ENCODE results near the gene SPIC.
"Not testable (repeated sequence)": the region's sequence is repeated elsewhere in the genome, so short reads cannot be mapped to it uniquely, and the experiment has no call there.

SPIC gene

DNA sequence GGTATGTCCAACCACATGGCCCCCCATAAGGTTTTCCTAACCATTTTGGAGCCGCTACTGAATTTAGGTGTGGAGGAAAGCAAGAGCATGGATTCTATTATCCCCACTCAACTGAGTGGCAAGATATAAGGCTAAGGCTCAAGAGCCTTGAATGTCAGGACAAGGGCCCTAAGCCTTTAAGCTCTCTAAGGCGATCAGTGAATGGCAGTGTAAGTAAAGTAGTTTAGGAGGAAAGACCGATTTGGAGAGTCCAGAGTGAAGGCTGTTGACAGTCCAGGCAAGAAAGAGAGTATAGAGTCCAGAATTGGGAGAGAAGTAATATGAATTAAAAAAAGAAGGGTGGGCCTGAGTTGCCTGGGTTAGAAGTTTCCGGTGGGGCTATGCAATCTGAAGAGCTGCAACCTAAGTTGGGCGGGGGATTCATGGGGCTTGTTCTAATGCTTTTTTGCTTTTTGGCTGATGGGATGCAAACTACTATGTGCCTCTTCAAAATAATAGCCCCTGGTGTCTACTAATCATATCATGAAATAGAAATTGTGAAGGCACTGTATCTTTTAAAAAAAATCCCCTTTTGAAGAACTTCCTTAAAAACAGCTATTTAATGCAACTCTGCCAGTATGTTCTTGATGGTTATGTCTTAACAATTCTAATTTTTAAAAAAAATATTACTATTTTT lies at the start of gene SPIC:
Gene SPIC, plus strand, starts transcription at position 626 of the 676 bp plus-strand sequence. CDS start 1,569 bp downstream, outside the sequence.
- no peak for DNase-seq

- no peak for DNase-seq
Observed at GRCh38 chr12:101430456-101430855, 44.7 kb upstream of the SPIC start.

- DNase-seq: no peak
Observed at GRCh38 chr12:101436136-101436535, 39.0 kb upstream of the SPIC start.

GRCh38 chr12:101439236-101439635 lies 35.9 kb upstream of the SPIC start:
- no peak for DNase-seq

- no peak for DNase-seq
Observed at GRCh38 chr12:101441461-101442224, 33.5 kb upstream of the SPIC start.

GRCh38 chr12:101455685-101456084 lies 19.5 kb upstream of the SPIC start:
- no peak for DNase-seq

- DNase-seq: no peak
Observed at GRCh38 chr12:101459642-101460346, 15.3 kb upstream of the SPIC start.

GRCh38 chr12:101468948-101469347 lies 6.2 kb upstream of the SPIC start:
- DNase-seq: no peak

GRCh38 chr12:101470939-101471338 lies 4.2 kb upstream of the SPIC start:
- no peak for DNase-seq

DNA sequence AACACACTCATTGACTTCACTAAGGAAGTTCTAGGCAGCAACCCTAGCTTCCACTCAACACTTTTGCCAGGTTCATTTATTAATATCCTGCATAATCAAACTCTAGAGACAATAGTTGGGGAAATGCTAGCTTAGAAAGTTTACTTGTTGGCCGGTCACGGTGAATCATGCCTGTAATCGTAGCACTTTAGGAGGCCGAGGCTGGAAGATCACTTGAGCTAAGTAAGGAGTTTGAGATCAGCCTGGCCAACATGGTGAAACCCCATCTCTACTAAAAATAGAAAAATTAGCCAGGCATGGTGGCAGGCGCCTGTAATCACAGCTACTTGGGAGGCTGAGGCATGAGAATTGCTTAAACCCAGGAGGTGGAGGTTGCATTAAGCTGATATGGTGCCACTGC lies 3.3 kb upstream of the SPIC start:
- not testable (repeated sequence) for DNase-seq

- DNase-seq: no peak
Observed at GRCh38 chr12:101474248-101474647, 888 bp upstream of the SPIC start.

- DNase-seq: no peak
Observed at GRCh38 chr12:101475751-101476305, 692 bp downstream of the SPIC start.

DNA sequence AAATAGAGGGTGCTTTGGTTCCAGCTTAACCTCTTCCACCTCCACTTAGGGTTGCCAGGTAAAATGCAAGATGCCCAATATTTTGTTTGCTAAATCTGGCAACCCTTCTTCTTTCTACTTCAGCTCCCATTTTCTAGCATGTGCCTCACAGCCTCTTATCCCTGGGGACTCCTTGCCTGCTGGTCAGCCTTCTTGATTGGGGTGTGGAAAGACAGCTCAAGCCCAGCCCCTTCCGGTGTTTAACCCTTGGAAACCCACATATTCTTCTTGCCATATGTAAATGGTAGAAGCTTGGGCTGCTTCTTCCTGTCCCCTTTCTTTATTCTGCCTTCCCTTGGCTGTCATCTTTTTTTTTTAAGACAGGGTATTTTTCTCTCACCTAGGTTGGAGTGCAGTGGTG lies 5.7 kb downstream of the SPIC start:
- no peak for DNase-seq

- DNase-seq: no peak
Observed at GRCh38 chr12:101485021-101485420, 9.9 kb downstream of the SPIC start.

DNA sequence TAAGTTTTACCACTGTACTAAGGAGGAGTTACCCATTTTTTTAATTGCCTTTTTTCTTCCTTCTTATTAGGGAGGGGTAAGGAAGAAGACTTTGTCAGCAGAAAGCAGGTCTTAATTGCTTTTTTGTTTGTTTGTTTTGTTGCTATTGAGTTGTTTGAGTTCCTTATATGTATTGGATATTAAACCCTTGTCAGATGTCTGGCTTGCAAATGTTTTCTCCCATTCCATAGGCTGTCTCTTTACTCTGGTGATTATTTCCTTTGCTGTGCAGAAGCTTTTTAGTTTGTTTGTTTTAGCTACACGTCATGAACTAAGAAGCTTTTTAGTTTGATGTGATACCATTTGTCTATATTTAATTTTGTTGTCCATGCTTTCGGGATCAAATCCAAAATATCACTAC lies 13.3 kb downstream of the SPIC start:
- no peak for DNase-seq

DNA sequence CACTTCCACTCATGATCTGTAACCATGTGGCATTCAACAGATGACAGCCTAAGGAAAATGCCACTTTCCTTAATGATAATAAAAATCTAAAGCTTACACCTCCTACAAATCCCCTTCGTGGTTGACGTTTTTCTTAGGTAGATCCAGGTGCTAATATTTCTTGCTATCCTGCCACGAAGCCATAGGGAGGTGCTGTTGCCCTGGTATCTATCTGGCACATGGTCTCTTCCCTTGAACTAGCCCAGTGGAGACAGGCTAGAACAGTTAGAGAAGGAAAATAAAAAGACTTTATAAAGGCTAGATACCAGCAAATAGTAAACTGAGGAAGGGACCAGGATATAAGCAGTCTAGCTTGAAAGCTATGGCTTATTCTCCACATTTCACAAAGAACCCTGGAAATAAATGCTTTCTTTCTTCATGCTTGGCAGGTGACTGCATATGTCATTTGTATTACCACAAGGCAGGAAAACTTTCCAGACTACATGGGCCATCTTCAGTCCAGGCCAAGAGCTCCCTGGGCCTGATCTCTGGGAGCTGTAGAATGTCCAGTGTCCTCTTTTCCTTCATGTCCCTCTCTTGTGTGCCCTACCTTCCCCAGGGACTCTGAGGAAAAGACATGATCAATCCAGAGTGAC lies 15.3 kb downstream of the SPIC start:
- peak; percentile 73 for DNase-seq

GRCh38 chr12:101491329-101491728 lies 16.2 kb downstream of the SPIC start:
- DNase-seq: no peak

DNA sequence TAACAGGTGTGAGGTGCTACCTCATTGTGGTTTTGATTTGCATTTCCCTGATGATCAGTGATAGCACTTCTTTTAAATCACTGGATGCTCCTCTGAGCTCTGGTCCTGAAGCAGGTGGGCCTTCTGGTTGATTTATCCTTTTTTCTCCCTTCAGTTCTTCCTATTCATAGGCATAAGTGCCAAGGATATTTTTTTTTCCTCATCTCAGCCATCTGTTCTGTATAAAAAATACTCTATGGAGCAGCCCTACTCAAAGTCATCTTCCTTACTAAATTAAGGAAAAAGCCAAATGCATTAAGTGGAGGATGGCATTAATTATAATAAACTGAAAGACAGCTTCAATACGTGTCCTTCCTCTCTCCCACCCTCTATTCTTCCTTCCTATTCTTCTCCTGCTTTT lies 18.4 kb downstream of the SPIC start:
- no peak for DNase-seq

DNA sequence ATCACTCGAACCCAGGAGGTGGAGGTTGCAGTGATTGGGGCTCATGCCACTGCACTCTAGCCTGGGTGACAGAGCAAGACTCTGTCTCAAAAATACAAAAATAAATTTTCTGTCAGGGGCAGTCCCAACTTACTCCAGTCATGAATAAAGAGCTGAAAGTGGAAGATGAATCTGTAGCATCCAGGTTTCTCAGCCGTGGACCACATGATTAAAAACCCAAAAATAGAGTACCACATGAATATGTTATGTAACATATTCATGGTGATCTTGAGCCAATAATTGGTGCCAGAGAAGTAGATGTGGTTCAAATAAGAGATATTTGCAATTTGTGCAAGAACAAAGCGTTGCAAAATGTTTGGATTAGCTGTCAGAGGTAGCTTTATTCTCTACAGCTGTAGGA lies 23.1 kb downstream of the SPIC start:
- no peak for DNase-seq

DNA sequence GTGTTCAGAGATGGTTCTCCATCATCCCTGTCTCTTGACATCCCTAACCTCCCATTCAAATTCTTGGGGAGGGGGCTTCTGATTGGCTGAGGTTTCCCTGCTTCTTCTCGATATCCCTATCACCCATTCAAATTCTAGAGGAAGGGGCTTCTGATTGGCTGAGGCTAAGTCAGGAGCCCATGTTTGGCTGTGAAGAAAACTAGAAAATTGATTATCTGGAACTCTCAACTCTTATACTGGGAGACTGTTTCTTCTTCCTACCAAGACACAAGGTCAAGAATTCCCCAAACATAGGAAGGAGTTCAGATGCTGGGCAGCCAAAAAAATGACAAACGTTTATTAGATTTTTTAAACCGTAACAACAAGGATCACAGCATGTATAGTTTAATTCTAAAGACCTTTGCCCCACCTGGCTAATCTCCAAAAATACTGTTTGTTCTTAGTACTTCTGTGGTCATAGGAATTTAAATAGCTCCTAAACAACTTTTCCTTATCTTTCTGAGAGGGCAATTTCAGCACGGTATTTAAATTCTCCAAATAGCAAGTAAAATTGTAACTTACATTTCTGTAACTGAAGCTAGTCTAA lies 26.4 kb downstream of the SPIC start:
- DNase-seq: no peak

GRCh38 chr12:101521136-101521535 lies 46.0 kb downstream of the SPIC start:
- DNase-seq: no peak

DNA sequence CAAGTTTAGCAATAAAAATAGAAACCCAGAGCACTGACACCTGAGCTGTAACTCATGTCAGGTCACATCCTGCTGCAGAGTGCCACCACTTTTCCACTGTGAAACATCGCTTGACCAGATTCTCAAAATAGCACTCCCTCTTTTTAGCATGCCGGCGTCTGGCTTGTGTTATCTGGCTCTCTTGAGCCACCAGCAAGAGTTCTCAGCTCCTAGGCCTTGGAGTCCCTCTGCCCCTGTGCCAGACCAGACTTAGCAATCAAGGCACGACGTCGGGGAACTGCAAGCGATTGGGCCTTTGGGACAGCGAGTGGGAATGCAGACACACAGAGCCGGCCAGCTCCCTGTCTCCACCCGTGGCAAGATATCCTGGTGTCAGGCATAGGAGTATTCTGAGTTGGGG lies 52.5 kb downstream of the SPIC start:
- peak; percentile 66 for DNase-seq

Measured in islet precursor cell (in vitro differentiated cells).